ENCODE results near the gene ERICH3.
"Not testable (repeated sequence)": the region's sequence is repeated elsewhere in the genome, so short reads cannot be mapped to it uniquely, and the experiment has no call there.

The ERICH3 gene

DNA sequence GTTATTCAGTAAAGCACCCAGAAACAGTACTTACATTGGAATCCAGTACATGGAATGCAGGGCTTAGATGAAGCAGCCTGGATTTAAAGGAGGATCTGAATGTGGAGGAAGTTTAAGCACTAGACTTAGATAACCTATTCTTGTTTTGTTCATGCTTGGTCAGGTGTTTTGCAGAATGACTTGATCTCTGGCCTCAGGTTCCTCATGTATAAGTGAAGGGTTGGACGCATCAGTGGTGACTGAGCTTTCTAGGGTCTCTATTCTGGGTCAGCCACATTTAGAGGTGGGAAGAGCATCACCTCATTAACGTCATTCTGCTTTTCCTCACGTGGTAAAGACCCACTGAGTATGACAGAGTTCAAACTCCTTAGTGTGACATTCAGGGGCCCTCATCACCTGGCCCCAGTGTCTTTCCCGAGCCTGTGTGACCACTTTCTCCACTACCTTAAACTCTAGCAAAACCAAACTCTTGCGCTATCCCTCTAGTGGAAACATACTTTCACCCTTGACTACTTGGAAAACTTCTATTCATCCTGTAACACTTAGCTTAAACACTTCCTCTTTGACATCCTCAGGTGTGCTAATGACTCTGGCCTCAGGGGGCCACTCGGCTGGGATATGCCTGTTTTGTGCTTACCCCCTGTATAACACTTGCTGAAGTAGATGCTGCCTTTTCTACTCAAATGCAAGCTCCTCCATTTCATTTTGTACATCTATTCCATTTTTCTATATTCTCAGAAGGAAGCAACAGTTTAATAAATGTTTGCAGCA lies 871 bp upstream of the ERICH3 start:
- no peak for DNase-seq

DNA sequence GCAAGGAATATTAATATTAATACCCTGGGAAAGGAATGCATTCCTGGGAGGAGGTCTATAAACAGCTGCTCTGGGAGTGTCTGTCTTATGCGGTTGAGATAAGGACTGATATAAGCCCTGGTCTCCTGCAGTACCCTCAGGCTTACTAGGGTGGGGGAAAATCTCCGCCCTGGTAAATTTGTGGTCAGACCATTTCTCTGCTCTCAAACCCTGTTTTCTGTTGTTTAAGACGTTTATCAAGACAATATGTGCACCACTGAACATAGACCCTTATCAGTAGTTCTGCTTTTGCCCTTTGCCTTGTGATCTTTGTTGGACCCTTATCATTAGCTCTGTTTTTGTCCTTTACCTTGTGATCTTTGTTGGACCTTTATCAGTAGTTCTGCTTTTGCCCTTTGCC lies 2.7 kb downstream of the ERICH3 start:
- not testable (repeated sequence) for DNase-seq

DNA sequence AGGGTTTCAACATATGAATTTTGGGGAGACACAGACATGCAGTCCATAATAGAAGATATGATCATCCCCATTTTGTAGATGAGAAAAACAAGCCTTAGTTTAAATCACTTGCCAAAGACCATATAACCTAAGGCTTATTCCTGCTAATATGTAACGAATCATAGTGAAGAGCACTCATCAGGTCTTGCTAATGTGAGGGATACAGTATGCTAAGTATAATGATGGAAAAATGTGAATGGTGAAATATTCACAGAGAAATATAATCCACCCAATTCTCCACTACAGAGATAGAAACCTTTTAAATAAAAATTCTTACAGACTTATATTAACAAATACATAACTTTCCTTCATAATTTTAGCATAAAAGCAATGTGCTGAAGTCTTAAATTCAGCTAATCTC lies 18.9 kb downstream of the ERICH3 start:
- no peak for DNase-seq

DNA sequence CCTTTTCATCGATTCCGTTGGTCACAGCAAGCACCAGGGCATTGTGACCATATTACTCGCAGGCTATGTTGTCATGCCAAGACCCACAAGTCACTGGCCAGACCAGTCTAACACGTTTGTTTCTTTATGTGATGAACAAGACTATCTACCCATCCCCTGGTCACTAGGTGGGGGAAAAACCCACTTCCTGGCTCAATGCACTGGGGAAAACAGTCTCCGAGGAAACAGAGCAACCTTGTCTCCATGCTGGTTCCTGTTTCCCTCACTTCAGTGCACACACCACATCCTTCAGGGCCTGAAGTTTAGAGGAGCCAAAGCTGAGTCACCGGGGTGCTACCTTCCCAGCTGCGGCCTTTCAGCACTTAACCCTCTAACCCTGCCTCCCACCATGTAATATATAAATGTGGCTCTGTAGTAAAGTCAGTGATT lies 20.9 kb downstream of the ERICH3 start:
- no peak for DNase-seq

DNA sequence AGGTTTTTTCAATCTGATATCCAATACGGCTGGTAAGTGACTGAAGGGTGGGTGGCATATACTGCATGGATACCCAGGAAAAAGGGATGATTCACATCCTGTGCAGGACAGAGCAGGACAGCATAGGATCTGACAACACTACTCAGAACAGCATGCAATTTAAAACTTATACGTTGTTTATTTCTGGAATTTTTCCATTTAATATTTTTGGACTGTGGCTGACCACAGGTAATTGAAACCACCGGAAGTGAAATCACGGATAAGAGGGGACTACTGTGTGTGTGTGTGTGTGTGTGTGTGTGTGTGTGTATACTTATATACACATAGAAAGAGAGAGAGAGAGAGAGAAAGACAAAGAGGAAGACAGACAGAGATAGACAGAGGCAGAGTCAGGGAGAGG lies 23.0 kb downstream of the ERICH3 start:
- no peak for DNase-seq

DNA sequence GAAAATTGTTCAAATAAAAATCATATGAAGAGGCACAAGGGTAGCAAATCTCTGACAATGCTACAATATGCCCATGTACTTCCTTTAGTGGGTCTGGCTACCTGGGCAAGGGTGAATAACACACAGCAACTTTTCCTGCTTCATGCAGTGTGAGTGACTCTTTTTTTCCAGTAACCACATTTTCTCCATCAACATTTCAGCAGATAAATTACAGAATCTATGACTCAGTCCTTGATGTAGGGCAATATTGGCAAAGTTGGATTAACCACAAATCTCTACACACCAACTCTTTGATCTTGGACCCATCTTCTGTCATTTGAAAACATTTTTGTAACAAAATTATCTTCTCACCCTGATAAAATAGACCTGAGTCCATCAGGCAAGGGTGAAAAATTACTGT lies 31.7 kb downstream of the ERICH3 start:
- DNase-seq: no peak

DNA sequence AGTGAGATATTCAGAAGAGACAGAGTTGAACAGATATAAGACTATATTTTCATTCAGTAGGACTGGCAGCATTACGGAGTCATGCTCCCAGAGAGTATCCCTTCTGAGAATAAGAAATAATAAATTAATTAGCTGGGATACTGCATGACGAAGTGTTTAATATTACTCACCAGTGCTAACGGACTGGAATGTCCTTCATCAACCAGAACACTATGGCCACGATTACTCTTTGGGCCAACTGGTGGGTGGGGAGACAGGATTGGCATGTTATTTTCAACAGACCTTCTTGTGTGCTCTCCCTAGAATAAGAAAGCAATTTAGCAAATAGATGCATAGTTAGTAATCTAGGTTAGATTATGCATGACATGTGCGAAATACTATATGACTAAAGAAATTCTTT lies 32.4 kb downstream of the ERICH3 start:
- no peak for DNase-seq

DNA sequence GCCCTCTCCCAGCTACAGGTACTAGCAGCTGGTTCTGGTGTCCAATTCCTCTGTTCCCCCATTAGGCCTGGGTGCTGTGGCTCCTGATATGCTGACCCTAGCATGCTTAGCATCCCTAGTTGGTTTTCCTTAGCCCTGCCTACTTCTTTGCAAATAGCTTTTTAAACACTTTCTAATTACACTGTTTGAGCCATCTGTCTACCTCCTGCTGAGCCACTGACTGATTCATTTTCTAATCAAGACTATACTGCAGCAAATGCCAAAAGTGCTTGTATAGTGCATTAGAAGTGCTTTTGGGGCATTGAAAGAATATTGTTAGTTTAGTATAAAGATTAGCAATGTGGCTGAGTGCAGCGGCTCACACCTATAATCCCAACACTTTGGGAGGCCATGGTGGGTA lies 36.3 kb downstream of the ERICH3 start:
- no peak for DNase-seq

DNA sequence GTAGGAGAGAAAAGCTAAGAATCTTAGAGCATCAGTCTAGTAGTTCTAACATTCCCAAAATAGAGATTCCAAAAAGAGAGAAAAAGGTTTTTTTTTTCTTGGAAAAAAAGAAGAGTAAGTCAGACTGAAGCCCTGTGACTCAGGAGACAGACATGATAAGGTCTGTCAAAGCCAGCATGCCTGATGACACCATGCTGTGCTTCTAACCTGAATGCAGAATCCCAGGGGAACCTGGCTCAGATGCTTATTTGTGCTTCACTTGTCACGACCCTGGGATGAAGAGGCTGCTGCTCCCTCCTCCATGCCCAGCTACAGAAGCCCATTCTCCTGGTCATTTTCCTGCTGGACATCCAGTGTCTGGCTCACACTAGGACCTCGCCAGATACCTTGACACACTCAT lies 44.3 kb downstream of the ERICH3 start:
- DNase-seq: no peak

DNA sequence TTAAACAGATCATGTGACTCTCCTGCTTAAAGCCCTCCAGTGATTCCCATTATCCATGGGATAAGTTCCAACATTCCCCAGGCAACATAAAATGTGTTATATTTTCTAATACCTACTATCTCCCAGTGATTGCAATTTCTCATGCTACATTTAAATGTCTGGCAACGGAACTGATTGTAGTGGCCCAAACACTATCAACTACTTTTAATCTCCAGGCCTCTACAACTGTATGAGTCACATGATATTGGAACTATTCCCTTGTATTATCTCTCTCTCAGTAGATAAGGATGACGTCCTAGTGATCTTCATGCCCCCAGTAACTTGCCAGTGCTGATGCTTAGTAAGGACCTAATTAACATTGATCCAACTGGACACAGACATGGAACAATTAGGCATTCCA lies 49.9 kb downstream of the ERICH3 start:
- no peak for DNase-seq

DNA sequence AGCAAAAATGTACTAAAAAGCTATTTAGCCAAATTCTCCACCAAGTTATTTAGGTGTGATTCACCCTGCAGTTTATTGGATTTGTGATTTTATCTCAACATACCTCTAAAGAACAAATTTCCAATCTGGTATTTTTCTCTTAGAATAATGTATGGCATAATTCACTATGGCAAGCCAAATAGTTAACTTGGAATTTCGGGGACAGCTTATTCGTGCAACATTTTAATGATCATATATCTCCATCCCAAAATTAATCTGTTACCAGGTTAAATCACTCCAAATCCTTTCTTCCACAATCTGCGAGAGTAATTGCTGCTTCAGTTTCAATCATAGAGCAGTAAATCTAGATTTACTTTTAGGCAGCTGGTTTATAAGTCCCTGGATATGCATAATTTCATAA lies 53.4 kb downstream of the ERICH3 start:
- no peak for DNase-seq

DNA sequence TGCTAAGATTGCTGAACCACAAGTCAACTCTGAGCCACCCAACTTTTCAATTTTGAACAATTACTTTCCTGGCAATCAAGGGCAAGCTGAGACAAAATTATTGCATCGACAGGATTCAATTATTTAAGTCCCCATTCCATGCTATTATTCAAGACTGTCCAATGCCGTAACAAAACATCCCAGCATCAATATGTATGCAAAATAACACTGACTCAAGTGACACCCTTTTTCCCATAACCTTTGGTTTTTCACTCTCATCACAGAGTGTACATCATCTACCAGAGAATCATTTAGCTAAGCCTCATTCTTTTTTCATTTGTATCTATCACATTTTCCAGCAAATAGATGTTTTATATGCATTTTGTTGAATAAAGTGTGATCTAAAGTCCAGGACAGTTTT lies 54.6 kb downstream of the ERICH3 start:
- DNase-seq: no peak

DNA sequence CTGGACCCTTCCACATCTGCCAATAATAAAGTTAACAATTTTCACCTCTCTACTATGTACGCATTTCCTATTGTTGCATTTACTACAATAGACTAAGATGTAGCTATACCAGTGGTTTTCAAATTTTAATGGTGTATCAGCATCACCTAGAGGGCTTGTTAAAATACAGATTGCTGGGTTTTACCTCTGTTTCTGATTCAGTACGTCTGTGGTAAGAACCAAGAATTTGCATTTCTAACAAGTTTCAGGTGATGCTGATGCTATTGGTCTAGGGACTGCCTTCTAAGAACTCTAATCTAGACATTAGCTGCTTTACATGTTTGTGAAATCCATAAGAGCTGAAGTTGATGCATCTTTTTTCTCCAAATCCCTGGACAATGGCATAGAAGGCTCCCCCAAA lies 59.7 kb downstream of the ERICH3 start:
- DNase-seq: no peak

DNA sequence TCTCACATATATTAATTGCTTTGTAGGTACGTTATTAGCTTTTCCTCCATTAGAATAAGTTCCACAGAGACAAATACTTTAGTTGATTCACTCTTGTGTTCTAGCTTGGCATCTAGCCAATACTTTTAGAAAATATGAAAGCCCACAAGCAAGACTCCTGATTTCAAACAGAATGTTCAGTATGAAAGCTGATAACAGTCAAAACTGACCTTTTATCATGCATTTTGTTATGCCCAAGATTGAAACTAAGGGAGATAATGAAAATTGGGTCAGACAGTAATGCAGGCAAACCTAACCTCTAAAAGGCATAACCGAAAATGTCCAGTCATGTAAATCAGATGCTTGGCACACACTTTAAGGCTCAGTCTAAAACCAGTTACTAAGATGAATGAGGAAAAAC lies 61.7 kb downstream of the ERICH3 start:
- DNase-seq: no peak

DNA sequence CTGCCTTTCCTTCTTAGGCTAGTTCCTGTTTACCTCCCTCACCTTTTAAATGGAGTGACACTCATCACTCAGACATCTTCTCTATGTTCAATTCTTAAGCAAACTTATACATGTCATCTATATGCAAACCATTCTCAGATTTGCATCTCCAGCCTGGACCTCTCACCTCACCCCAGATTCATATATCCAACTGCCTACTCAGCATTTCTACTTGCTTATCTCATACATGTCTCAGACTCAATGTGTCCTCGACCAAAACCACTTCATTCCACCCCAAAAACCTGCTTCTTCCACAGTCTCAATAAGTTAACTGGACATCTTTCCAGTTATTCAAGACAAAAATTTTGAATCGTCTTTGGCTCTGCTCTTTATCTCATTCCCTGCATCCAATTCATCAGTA lies 62.6 kb downstream of the ERICH3 start:
- DNase-seq: no peak

DNA sequence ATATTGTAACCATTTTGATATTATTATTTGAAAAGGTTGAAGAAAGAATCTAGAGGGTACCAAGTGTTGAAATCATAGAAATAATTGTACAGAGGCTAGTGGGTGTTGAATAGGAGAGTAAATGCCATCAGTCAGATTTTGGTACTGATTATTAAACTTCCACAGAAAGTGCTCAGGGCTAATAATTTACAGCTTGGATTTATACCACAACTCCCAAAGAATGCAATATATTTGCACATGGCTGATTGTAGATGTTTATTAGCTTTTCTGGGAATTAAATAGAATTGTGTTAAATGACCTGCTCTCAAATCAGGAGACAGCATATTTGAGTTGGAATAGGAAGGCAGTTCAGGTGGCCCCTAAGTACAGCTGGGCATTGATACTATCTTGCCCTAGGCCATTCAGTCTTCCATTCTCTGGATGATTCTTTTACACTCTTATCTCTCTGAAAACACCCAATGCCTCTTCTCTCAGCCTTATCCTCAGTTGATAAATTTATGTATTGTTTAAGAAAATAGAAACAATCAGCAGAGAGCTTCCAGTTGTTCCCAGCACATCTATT lies 63.7 kb downstream of the ERICH3 start:
- no peak for DNase-seq

DNA sequence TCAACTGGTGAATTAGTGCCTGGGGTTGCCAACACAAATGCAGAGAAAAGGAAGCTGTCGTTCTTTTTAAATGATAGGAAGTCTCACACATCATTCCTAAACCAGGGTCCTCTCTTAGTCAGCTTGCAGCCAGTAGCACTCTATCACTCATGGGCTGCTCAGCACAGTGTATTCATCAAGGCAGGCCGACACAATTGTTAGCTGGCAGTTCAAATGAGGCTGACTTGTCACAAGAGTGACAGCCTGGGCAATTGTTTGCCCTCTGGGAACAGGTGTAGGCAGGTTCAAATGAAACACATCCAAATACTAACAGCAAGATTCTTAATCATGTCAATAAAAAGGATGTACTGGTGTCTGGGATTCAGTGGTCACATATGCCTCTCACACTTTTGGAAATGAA lies 76.9 kb downstream of the ERICH3 start:
- no peak for DNase-seq

DNA sequence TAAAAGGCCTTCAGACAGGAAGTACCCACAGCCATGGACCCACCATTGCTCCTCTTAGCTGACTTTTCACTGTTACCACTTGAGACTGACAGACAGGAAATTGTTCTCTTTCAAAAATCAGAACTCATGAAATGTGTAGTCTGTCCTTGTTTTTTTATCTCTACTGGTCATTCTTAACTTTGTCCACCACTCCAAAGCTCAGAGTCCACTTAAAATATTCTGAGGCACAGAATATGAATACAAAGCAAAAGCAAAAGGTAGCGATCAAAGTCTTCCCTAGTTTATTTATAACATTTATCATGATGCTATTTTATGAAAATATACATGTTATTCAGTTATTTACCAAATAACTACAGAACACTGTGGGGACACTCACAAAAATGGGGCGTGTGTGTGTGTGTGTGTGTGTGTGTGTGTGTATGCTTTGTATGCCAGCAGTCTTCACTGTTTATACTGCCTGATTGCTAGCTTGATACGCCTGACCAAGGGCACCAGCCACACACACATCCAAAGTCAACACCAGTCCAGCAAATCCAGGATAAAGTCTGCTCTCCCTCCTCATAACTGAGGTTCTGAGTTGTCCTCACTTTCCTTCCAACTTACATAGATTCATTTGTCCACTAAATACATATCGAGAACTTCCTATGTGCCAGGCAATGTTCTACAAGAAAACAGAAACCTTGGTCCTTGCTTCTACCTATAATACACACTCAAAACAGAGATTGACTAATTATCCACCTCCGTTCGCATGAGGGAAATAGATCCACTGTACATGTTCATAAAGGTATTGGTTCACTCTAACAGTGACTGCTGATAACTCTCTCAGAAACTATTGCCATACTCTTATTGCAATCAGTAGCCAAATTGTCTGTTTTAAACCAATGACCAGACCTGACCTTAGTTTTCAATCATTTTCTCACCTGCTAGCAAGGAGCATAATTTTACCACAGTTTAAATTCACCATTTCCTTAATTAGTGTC lies 79.4 kb downstream of the ERICH3 start:
- DNase-seq: no peak

DNA sequence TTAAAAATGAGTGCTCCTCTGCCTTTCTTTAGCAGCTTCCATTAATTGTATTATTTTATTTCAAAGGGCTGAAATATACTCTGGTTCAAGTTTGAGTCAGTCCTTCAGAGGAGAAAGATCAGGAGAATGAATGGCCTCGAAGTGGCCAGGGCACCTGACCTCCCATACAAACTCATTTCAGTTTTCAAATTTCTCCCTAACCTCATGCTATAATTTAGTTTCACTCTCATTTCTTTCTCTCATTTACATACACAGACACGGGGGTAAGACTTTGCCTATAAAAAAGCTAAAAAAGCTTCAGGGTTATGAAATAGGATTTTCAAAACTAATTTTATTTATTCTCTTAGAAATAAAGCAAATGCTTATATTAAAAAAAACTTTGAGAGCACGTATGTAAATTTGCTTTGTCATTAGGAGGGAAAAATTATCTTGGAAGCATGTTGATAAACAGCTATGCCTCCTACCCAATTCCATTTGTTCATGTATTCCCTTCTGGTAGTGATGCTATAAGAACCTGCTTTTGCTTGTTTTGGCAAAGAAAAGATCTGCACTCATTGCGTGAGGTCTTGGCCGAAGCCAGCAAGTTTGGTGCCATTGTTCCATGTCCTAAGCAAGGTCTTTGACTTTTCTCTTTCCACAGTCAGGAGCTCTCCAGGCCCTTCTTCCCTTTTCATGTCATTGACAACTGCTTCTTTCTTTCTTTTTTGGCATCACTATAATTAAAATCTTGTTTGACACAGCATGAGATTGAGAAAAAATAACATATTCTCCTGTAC lies 80.8 kb downstream of the ERICH3 start:
- DNase-seq: no peak

DNA sequence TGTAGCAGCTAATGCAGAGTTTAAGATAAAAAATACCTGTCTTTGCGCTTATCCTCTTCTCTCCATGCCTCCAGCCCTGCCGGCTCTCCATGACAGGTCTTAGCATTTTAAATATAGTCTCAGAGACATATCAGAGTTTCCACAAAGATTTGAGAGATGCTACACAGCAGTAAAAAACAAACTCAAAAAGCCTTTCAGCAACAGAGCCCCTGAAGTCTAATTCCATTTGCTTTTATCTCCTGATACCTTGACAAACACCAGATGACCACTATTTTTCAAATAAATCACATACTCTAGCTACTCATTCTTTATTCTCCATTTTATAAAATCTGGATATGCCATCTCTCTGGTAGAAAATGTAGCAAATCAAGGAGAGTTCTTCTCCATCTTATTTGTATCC lies 81.6 kb downstream of the ERICH3 start:
- DNase-seq: no peak

DNA sequence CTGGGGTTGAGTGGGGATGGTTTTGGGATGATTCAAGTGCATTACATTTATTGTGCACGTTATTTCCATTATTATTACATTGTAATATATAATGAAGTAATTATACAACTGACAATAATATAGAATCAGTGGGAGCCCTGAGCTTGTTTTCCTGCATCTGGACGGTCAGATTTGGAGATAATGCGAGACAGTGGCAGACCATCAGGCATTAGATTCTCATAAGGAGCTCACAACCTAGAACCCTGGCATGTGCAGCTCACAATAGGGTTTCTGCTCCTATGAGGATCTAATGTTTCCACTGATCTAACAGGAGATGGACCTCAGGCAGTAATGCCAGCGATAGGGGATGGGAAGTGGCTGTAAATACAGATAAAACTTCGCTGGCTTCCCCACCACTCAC lies 83.3 kb downstream of the ERICH3 start:
- no peak for DNase-seq

DNA sequence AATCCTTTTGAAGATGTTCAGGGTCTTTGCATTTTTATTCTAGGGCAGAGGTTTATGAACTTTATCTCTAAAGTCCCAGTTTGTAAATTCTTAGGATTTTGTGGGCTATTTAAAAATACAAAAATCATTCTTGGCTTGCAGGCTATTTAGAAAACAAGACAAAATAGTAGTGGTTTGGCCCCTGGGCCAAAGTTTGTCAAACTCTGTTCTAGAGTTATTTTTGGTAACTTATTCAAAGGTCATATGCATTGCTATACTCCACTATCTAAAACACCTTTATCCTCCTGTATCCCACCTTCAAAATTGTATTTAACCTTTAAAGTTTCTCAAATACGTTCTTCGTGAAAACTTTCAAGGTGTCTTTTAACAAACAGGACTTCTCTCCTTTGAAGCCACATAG lies 85.7 kb downstream of the ERICH3 start:
- DNase-seq: no peak
